Thoracic aorta (tissue), 2 donors: ENCODE results near the gene E2F7. TPM values are rescaled to one million over a fixed set of nuclear protein-coding genes. Genes with fewer than 3 reads are reported as not detected.
A peak's percentile ranks its signal among the peaks of the same experiment; 100 is the strongest.

Experiments
- ATAC-seq: fragments of 150-250 bp; one replicate; pipeline ENCODE4 v1.8.0; 2017; ENCODE audit warnings: low read depth; ENCODE audit not compliant: insufficient number of reproducible peaks, low FRiP score
- DNase-seq: peaks from one replicate; pipeline ENCODE4 v3.0.0-alpha.2; 2020; ENCODE audit warnings: low spot score
- H3K27ac ChIP-seq, 2 donors: fragments of 200-600 bp; sonication (generic); 1 replicate in 1 of 2; 2 replicates in 1 of 2; pipeline ENCODE4 v1.5.1; 2016; ENCODE audit warnings: mild to moderate bottlenecking in 2 of 2, moderate library complexity in 2 of 2
- H3K27me3 ChIP-seq: fragments of 200-600 bp; sonication (generic); replicated peaks from 2 replicates; pipeline ENCODE4 v1.6.0; 2016; ENCODE audit warnings: mild to moderate bottlenecking; ENCODE audit not compliant: insufficient read depth
- H3K36me3 ChIP-seq: fragments of 200-600 bp; sonication (generic); one replicate; pipeline ENCODE4 v1.5.1; 2016
- H3K4me1 ChIP-seq, 2 donors: fragments of 200-600 bp; sonication (generic); 1 replicate in 1 of 2; 2 replicates in 1 of 2; pipeline versions ENCODE4 v1.5.1 to v1.6.0; 2016; ENCODE audit warnings: low read depth in 2 of 2, mild to moderate bottlenecking in 1 of 2; ENCODE audit not compliant: control insufficient read depth in 1 of 2
- H3K4me3 ChIP-seq: fragments of 200-600 bp; sonication (generic); 2 replicates; pipeline ENCODE4 v1.5.1; 2016; ENCODE audit warnings: mild to moderate bottlenecking
- H3K9me3 ChIP-seq: fragments of 200-600 bp; sonication (generic); 2 replicates; pipeline ENCODE4 v1.5.1; 2016
- CTCF ChIP-seq: fragments of 200-600 bp; sonication (generic); IDR thresholded peaks from one replicate; pipeline ENCODE4 v1.5.1; 2019; ENCODE audit warnings: antibody characterized with exemption
- total RNA-seq, 2 donors: library from RNA; depleted of rRNA; stranded (reverse); fragments of >200 nt; gene quantifications; one replicate each; pipeline versions ENCODE4 v1.1.0 to v1.2.3, GENCODE V29; 2016

Gene E2F7
- total RNA-seq, 2 donors from 2014 or later = not detected

GRCh38 chr12:77023501-77023900 lies 41.9 kb downstream of the E2F7 start:
- DNase-seq = no peak
- Histone ChIP-seq H3K4me1 (no peaks in the 10 kb centered on the region), H3K27ac (no peak overlapping the region), H3K9me3 (no peaks in the 10 kb centered on the region), H3K27me3 (no peaks in the 10 kb centered on the region), H3K4me3 (no peak overlapping the region), H3K36me3 (no peaks in the 10 kb centered on the region)
- TF ChIP-seq CTCF = no peak
- ATAC-seq = no peak

- no peak for TF ChIP-seq CTCF
- H3K9me3 ChIP-seq = peaks cover 3% of the 10 kb centered on the region
- no peak overlapping the region for H3K27ac ChIP-seq
- H3K27me3 ChIP-seq = no peaks in the 10 kb centered on the region
- no peak for DNase-seq
- no peaks in the 10 kb centered on the region for H3K36me3 ChIP-seq
- no peak overlapping the region for H3K4me3 ChIP-seq
- no peaks in the 10 kb centered on the region for H3K4me1 ChIP-seq
- no peak for ATAC-seq
These were observed 45.4 kb downstream of the E2F7 start for GRCh38 chr12:77019920-77020319.

GRCh38 chr12:77016606-77017005 lies 48.8 kb downstream of the E2F7 start:
- Histone ChIP-seq H3K4me1 (no peaks in the 10 kb centered on the region), H3K27ac (no peak overlapping the region), H3K4me3 (no peak overlapping the region), H3K36me3 (no peaks in the 10 kb centered on the region), H3K27me3 (no peaks in the 10 kb centered on the region), H3K9me3 (peaks cover 3% of the 10 kb centered on the region)
- ATAC-seq (no peak), DNase-seq (no peak)
- no peak for TF ChIP-seq CTCF

GRCh38 chr12:77013091-77013490 lies 52.3 kb downstream of the E2F7 start:
- no peak for ATAC-seq
- no peak for DNase-seq
- H3K9me3 ChIP-seq = peaks cover 3% of the 10 kb centered on the region
- H3K4me1 ChIP-seq = peaks cover 0 to 5% of the 10 kb centered on the region in 2 donors
- H3K27me3 ChIP-seq = no peaks in the 10 kb centered on the region
- H3K36me3 ChIP-seq = no peaks in the 10 kb centered on the region
- no peak for TF ChIP-seq CTCF
- no peak overlapping the region for H3K4me3 ChIP-seq
- H3K27ac ChIP-seq = no peak overlapping the region

GRCh38 chr12:77010691-77011548 lies 54.4 kb downstream of the E2F7 start:
- TF ChIP-seq CTCF = peak; percentile 92
- Histone ChIP-seq H3K27ac (no peak overlapping the region), H3K9me3 (no peaks in the 10 kb centered on the region), H3K27me3 (no peaks in the 10 kb centered on the region), H3K36me3 (no peaks in the 10 kb centered on the region), H3K4me1 (peaks cover 0 to 5% of the 10 kb centered on the region in 2 donors), H3K4me3 (peak overlapping the region; percentile 58)
- DNase-seq = peak; percentile 27
- no peak for ATAC-seq
